HG02852 (cell line): Measurements from ENCODE around the gene MFNG.
A peak's percentile ranks its signal among the peaks of the same experiment; 100 is the strongest.
"Not testable (repeated sequence)": the region's sequence is repeated elsewhere in the genome, so short reads cannot be mapped to it uniquely, and the experiment has no call there.

Experiments
- ATAC-seq: cut with Tn5 transposase; IDR thresholded peaks from one replicate; pipeline ENCODE4 v1.9.1; 2021; ENCODE audit warnings: mild to moderate bottlenecking, moderate library complexity; ENCODE audit not compliant: unreplicated experiment

The MFNG gene, protein sequence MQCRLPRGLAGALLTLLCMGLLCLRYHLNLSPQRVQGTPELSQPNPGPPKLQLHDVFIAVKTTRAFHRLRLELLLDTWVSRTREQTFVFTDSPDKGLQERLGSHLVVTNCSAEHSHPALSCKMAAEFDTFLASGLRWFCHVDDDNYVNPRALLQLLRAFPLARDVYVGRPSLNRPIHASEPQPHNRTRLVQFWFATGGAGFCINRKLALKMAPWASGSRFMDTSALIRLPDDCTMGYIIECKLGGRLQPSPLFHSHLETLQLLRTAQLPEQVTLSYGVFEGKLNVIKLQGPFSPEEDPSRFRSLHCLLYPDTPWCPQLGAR

DNA sequence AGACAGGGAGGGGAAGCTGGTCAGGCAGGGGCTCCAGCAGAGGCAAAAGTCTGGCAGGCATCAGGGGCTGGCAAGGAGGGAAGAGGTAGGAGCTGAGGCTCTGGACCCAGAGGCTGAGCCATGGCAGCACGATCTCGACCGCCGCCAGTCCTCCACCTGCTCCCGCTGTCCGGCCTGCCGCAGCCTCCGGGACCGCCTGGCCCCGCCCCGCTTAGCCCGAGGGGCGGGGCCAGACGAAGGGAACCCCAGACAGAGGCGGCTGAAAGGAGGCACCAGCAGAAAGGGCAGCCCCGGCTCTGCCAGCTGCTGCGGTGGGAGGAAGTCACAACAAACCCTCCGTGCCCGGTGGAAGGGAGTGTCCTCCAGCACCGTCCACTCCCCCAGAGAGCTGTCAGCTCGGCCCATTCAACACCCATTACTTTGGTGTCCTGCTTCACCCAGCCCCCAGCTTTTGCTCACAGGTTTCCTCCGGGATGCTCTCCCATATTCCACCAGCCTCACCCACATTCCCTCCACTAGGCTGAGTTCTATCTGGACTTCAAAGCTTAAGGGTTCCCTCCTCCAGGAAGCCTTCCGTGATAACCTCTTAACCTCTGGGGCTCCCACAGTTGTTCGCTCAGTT lies at the start of gene MFNG:
Gene MFNG (minus strand): TSS at position 161 of the 622 bp plus-strand sequence. CDS start 207 bp downstream, outside the sequence.
- peak; percentile 59 for ATAC-seq

- ATAC-seq: no peak
These were observed 49.0 kb upstream of the MFNG start for GRCh38 chr22:37535159-37535558.

GRCh38 chr22:37534445-37534844 lies 48.3 kb upstream of the MFNG start:
- ATAC-seq: no peak

GRCh38 chr22:37533995-37534394 lies 47.8 kb upstream of the MFNG start:
- no peak for ATAC-seq

DNA sequence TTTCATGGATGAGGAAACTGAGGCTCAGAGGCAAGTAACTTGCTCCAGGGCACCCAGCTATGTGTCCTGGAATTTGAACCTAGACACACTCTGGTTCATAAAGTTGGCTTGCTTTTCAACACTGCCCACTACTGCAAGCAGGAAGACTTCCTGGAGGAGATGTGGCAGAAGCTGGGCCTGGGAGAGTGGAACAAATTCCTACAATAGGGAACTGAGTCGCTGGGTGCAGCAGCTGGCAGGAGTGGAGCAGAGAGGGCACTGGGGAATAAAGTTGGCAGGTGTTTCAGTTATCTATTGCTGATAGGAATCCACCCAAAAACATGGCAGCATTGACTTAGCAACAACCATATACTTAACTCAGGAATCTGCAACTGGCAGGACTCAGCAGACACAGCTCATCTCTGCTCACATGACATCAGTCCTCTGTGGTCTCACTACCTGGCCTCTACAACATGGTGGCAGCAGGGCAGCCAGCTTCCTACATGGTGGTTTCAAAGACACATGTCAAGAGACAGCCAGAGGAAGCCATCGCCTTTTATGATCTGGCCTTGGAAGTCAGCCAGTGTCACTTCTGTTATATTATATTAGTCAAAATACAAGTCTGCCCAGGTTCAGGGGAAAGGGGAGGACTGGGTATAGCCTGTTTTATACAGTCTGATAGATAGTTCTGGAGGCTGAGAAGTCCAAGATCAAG lies 43.6 kb upstream of the MFNG start:
- ATAC-seq: no peak

DNA sequence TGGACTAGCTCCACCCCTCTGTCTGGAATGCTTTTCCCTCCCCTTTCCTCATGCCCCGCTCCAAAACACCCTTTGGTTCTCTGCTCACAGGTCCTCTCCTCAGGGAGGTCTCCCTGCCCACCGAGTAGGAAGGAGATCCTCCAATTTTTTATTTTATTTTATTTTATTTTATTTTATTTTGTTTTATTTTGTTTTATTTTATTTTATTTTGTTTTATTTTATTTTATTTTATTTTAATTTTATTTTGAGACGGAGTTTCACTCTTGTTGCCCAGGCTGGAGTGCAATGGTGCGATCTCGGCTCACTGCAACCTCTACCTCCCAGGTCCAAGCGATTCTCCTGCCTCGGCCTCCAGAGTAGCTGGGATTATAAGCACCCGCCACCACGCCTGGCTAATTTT lies 41.8 kb upstream of the MFNG start:
- not testable (repeated sequence) for ATAC-seq

- not testable (repeated sequence) for ATAC-seq
These were observed 41.0 kb upstream of the MFNG start for GRCh38 chr22:37527081-37527752.

DNA sequence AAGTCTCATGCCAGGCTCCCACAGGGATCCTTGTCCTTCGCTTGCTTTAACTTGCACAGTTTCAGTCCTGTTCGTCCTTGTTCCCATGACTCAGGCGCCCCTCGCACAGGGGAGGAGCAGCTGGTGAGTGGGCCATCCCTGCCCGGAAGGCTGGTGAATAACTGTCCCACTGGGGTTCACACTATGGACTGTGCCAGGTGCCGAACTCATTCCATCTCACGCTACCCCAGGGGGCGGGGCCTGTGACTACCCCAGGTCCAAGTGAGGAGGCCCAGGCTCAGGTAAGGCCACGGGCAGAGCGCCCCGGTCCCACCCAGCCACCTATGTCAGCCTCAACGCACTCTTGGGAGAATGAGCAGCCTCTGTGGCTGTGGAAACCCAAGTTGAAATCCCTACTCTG lies 40.2 kb upstream of the MFNG start:
- ATAC-seq: no peak

- ATAC-seq: no peak
These were observed 39.7 kb upstream of the MFNG start for GRCh38 chr22:37525746-37526350.

DNA sequence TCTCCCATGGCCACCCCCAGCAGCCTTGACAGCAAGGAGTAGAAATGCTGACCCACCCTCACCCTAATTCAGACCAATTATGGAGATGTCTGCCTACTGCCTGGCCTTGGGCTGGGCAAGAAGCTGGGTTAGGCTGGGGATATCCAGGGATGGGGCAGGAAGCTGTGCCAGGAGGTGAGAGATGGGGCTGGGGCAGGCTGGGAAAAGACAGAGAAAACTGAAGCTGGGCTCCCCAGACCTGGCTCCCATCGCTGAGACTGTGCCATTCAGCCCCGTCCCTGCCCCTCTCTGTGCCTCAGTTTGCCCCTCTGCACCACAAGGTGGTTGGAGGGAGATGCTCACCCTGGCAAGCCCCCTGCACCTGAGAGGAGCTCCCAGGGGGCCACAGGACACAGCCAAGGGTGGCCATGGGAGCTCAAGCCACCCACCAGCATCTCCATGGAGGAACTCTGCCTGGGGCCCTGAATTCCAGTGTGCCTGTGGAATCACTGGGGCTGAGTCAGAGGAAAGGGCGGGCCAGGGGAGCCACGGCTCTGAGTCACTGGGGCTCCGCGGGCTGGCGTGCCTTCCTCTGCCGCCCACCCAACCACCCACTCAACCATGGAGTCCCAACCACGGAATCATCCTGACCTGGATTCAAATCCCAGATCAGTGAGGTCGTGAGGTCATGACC lies 39.0 kb upstream of the MFNG start:
- no peak for ATAC-seq

- ATAC-seq: no peak
These were observed 36.3 kb upstream of the MFNG start for GRCh38 chr22:37522482-37522881.

DNA sequence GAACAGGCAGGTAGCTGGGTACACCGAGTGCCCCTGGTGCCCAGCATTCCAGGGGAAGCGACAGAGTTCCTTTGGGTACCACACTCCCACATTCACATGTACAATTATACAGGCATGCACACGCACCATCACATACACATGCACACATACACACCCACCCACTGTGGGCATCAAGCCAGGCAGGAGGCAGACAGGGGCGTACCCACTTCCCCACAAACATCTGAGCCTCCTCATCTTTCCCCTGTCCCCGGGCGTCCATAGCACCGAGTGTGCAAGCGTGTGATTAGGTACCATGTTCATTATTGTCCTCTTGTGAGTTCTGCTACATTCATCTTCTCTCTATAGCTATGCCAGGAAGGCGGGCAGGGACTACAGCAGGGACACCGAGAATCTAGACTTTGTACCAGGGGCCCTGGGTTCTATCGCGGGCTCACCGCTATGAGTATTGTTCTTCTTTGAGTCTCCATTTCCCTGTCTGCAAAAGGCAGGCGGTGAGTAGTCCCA lies 35.1 kb upstream of the MFNG start:
- ATAC-seq: no peak

DNA sequence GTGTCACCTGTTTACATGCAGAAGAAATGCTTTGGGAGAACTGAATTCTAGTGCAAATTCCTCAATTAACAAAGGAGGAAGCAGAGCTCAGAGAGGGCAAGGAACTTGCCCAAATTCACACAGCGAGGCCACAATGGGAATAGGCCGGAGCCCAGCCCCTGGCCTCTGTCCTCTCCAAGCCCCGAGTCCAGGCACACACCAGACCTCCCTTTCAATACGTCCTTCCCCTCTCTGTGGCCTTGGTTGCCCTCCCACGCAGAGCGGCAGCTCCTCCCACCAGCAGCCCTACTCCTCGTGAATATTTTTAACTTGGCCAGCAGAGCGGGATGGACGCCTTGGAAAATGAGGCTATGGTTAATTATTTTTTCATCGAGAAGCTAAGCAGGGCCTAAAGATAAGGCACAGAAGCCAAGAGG lies 34.6 kb upstream of the MFNG start:
- ATAC-seq: no peak

- ATAC-seq: no peak
These were observed 33.3 kb upstream of the MFNG start, which contains the start of gene CARD10 for GRCh38 chr22:37519268-37520195. CARD10 (minus strand) TSS chr22:37519415; CDS start chr22:37519200, 215 bp downstream.

GRCh38 chr22:37518509-37519267 lies 32.5 kb upstream of the MFNG start:
- no peak for ATAC-seq

DNA sequence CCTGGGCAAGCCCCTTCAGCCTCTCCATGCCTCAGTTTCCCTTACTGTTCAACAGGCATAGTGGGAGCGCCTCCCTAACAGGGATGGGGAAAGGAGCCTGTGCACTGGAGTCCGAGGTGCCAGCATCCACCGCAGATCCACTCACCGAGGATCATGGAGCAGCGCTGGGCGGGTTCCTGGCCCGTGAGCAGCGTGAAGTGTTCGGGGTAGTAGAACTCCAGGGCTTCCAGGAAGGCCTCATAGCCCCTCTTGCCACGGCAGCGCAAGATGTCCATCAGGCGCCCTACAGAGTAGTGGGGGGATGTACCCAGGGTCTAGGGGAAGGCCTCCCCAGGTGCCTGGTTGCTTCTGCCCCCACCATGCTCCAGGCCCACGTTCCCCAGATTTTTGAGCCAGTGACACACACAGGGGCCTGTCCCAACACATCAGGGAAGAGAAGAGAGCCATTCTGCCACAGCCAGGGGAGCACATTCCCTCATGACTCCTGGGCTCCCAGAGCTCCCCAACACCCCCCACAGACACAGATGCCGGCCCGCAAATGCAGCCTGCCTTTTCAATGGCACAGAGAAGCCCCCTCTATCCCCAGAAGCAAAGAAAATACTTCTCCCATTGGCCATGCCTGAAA lies 31.8 kb upstream of the MFNG start:
- no peak for ATAC-seq

GRCh38 chr22:37516456-37516855 lies 30.3 kb upstream of the MFNG start:
- no peak for ATAC-seq

- ATAC-seq: no peak
These were observed 29.7 kb upstream of the MFNG start for GRCh38 chr22:37515901-37516300.
